Ramos (cell line): ENCODE results near the gene USF1.
"Not testable (repeated sequence)": the region's sequence is repeated elsewhere in the genome, so short reads cannot be mapped to it uniquely, and the experiment has no call there.

Source experiments
- in situ Hi-C: fragments of 300-500 bp; cut with MboI; formaldehyde crosslinking; loops from one replicate; pipeline ENCODE4 v1.14.3; 2022; ENCODE audit warnings: low sequenced_read_pairs; ENCODE audit not compliant: unreplicated experiment

The USF1 gene

GRCh38 chr1:161080441-161081405, 34.9 kb upstream of the USF1 start:
- in situ Hi-C loops: no loop called here

- in situ Hi-C loops: no loop called here
Measured at GRCh38 chr1:161079436-161080110, 33.8 kb upstream of the USF1 start.

GRCh38 chr1:161077426-161077825, 31.6 kb upstream of the USF1 start:
- in situ Hi-C loops: no loop called here

- in situ Hi-C loops: no loop called here
Measured at GRCh38 chr1:161076410-161076809, 30.6 kb upstream of the USF1 start.

- in situ Hi-C loops: no loop called here
Measured at GRCh38 chr1:161074676-161075368, 29.0 kb upstream of the USF1 start.

GRCh38 chr1:161073474-161074121, 27.8 kb upstream of the USF1 start:
- in situ Hi-C loops: no loop called here

GRCh38 chr1:161072751-161073449, 27.1 kb upstream of the USF1 start:
- in situ Hi-C loops: no loop called here

- in situ Hi-C loops: no loop called here
Measured at GRCh38 chr1:161071886-161072371, 26.2 kb upstream of the USF1 start.

GRCh38 chr1:161070761-161071160, 25.0 kb upstream of the USF1 start:
- in situ Hi-C loops: no loop called here

GRCh38 chr1:161069731-161070270, 24.0 kb upstream of the USF1 start, which contains the start of gene ARHGAP30:
TSS of gene ARHGAP30 (minus strand) at chr1:161069891. CDS start at chr1:161069624, 267 bp downstream.
- in situ Hi-C loops: no loop called here

GRCh38 chr1:161069241-161069640, 23.5 kb upstream of the USF1 start:
- in situ Hi-C loops: no loop called here

- in situ Hi-C loops: no loop called here
Measured at GRCh38 chr1:161068306-161069234, 22.8 kb upstream of the USF1 start.

GRCh38 chr1:161066694-161067093, 20.9 kb upstream of the USF1 start:
- in situ Hi-C loops: no loop called here

GRCh38 chr1:161065681-161066080, 19.9 kb upstream of the USF1 start:
- in situ Hi-C loops: not testable (repeated sequence)

- in situ Hi-C loops: not testable (repeated sequence)
Measured at GRCh38 chr1:161063936-161064335, 18.2 kb upstream of the USF1 start.

GRCh38 chr1:161061419-161061818, 15.6 kb upstream of the USF1 start:
- in situ Hi-C loops: no loop called here

- in situ Hi-C loops: no loop called here
Measured at GRCh38 chr1:161059293-161059692, 13.5 kb upstream of the USF1 start.

- in situ Hi-C loops: no loop called here
Measured at GRCh38 chr1:161054805-161055204, 9.0 kb upstream of the USF1 start.
